GM12878 (cell line): Measurements from ENCODE around the gene TIGD1.

Source experiments
- CTCF ChIP-seq, 3 experiments: IDR thresholded peaks in 2 of 3; conservative IDR thresholded peaks in 1 of 3; 2 replicates each; pipeline ENCODE4 v1.5.1; 2011; ENCODE audit warnings: low read depth in 3 of 3, low read length in 3 of 3, mild to moderate bottlenecking in 3 of 3, control low read depth in 2 of 3, moderate library complexity in 2 of 3, inconsistent platforms in 1 of 3, mixed read lengths in 1 of 3; ENCODE audit not compliant: control insufficient read depth in 2 of 3, insufficient read depth in 1 of 3; ENCODE audit errors: extremely low read depth in 1 of 3
- HDAC2 ChIP-seq: fragments of 200-600 bp; sonication (generic); IDR thresholded peaks from 2 replicates; pipeline ENCODE4 v1.6.1; 2017
- NFIC ChIP-seq: IDR thresholded peaks from 2 replicates; pipeline ENCODE4 v1.6.1; 2012; ENCODE audit warnings: low read depth, mild to moderate bottlenecking, inconsistent platforms, low read length, moderate library complexity
- POLR2A ChIP-seq: IDR thresholded peaks from 2 replicates; pipeline ENCODE4 v1.6.1; 2011; ENCODE audit warnings: low read depth, mild to moderate bottlenecking, low read length
- RAD21 ChIP-seq: IDR thresholded peaks from 2 replicates; pipeline ENCODE4 v1.6.1; 2011; ENCODE audit warnings: mild to moderate bottlenecking, low read depth, low read length, moderate library complexity; ENCODE audit not compliant: insufficient read depth
- RBBP5 ChIP-seq: fragments of 200-600 bp; sonication (generic); conservative IDR thresholded peaks from 2 replicates; pipeline ENCODE4 v1.6.1; 2016
- SPI1 ChIP-seq: IDR thresholded peaks from 2 replicates; pipeline ENCODE4 v1.6.1; 2011; ENCODE audit warnings: low read depth, mild to moderate bottlenecking, low read length, moderate library complexity, borderline replicate concordance; ENCODE audit not compliant: insufficient read depth
- SRF ChIP-seq, 2 experiments: IDR thresholded peaks; 2 replicates each; pipeline ENCODE4 v1.6.1; 2011; ENCODE audit warnings: low read depth in 2 of 2, low read length in 2 of 2, mild to moderate bottlenecking in 1 of 2, moderate library complexity in 1 of 2
- TF ChIP-seq, protein P1 (sequence below): IDR thresholded peaks from 2 replicates; pipeline ENCODE4 v1.6.1; 2011; ENCODE audit warnings: low read depth, mild to moderate bottlenecking, low read length, moderate library complexity, borderline replicate concordance; ENCODE audit errors: extremely low read depth

DNA sequence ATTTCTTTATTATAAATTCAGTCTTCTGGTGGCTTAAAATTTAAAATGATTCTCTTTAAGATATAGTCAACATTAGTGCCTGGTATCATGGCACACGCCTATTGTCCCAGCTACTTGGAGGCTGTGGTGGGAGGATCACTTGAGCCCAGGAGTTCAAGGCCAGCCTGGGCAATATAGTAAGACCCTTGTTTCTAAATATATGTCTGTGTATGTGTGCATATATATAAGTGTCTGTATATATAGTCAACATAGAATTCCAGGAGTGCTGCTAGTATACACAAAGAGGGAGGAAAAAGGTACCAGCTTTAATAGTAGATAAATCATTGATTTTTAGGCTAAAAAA, 25.0 kb upstream of the TIGD1 start:
- TF ChIP-seq POLR2A (no peak), CTCF (IDR thresholded peaks at IDR 0.05 in 2 of 3, conservative IDR thresholded peaks at IDR 0.05 in 1 of 3; ENCODE audit: control insufficient read depth in 2 of 3, extremely low read depth in 1 of 3, insufficient read depth in 1 of 3, low read depth in 3 of 3, low read length in 3 of 3) (no peak), HDAC2 (no peak), SRF (IDR thresholded peaks at IDR 0.05; ENCODE audit: low read depth in 2 of 2, low read length in 2 of 2) (no peak), NFIC (no peak), RBBP5 (no peak), SPI1 (no peak), RAD21 (no peak)
- TF ChIP-seq, protein P1, sequence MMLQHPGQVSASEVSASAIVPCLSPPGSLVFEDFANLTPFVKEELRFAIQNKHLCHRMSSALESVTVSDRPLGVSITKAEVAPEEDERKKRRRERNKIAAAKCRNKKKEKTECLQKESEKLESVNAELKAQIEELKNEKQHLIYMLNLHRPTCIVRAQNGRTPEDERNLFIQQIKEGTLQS: no peak
